Breast epithelium (tissue), 3 donors: ENCODE results near the gene ANTXR2.

ENCODE experiments used
- POLR2A ChIP-seq: fragments of 450-650 bp; IDR thresholded peaks from one replicate; pipeline ENCODE4 v1.6.1; 2016; ENCODE audit warnings: antibody characterized with exemption, mild to moderate bottlenecking, moderate library complexity
- POLR2AphosphoS5 ChIP-seq, 3 donors: sonication (generic); formaldehyde crosslinking; IDR thresholded peaks; one replicate each; pipeline ENCODE4 v1.6.1; 2017; ENCODE audit warnings: antibody characterized with exemption in 3 of 3
- TF ChIP-seq, protein P1 (sequence below), 3 donors: fragments of 450-650 bp; IDR thresholded peaks; one replicate each; pipeline ENCODE4 v1.5.1; 2016 to 2017; ENCODE audit warnings: antibody characterized with exemption in 3 of 3, mild to moderate bottlenecking in 3 of 3, moderate library complexity in 3 of 3

DNA sequence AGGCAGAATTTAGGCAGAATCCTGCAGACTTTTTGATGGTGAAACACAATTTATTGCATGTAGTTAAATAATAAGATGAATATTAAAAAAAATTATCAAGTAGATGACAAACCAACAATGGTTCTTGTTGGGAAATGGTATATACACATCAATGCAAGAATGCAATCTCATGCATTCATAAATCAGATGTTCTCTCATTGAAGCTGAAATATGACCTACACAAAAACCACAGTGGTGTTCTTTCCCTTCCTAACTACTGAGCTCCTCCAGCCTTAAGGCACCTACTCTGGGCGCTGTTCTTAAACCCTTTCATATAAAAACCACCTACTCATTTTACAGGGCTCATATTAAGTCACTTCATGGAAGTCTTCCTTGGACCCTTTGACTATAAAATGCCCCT is 64.1 kb downstream of the ANTXR2 start:
- TF ChIP-seq, protein P1, sequence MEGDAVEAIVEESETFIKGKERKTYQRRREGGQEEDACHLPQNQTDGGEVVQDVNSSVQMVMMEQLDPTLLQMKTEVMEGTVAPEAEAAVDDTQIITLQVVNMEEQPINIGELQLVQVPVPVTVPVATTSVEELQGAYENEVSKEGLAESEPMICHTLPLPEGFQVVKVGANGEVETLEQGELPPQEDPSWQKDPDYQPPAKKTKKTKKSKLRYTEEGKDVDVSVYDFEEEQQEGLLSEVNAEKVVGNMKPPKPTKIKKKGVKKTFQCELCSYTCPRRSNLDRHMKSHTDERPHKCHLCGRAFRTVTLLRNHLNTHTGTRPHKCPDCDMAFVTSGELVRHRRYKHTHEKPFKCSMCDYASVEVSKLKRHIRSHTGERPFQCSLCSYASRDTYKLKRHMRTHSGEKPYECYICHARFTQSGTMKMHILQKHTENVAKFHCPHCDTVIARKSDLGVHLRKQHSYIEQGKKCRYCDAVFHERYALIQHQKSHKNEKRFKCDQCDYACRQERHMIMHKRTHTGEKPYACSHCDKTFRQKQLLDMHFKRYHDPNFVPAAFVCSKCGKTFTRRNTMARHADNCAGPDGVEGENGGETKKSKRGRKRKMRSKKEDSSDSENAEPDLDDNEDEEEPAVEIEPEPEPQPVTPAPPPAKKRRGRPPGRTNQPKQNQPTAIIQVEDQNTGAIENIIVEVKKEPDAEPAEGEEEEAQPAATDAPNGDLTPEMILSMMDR (IDR thresholded peaks at IDR 0.05), result no peak
- TF ChIP-seq POLR2A (no peak), POLR2AphosphoS5 (IDR thresholded peaks at IDR 0.05) (no peak)
